ENCODE measurements around the gene HOXD11. TPM values are rescaled to one million over a fixed set of nuclear protein-coding genes. Genes with fewer than 3 reads are reported as not detected.
A peak's percentile ranks its signal among the peaks of the same experiment; 100 is the strongest.

Gene HOXD11
- total RNA-seq (not detected), polyA plus RNA-seq (not detected)
- long read RNA-seq, donor 1, result 0 reads
- long read RNA-seq, donor 2, result 0 reads
- long read RNA-seq, donor 3, result 0 reads
- long read RNA-seq, donor 4, result 0 reads
- long read RNA-seq, donor 5, partial matches to known transcripts, result 0 of 1 reads
- long read RNA-seq, donor 5, other reads (novel, unspliced or antisense), result 0 of 1 reads
- long read RNA-seq, donor 6, result 0 reads
- long read RNA-seq, donor 7, partial matches to known transcripts, result 0 of 1 reads
- long read RNA-seq, donor 7, other reads (novel, unspliced or antisense), result 0 of 1 reads
- long read RNA-seq, donor 8, result 0 reads
- long read RNA-seq, donor 9, result 0 reads
- long read RNA-seq, donor 10, result 0 reads

DNA sequence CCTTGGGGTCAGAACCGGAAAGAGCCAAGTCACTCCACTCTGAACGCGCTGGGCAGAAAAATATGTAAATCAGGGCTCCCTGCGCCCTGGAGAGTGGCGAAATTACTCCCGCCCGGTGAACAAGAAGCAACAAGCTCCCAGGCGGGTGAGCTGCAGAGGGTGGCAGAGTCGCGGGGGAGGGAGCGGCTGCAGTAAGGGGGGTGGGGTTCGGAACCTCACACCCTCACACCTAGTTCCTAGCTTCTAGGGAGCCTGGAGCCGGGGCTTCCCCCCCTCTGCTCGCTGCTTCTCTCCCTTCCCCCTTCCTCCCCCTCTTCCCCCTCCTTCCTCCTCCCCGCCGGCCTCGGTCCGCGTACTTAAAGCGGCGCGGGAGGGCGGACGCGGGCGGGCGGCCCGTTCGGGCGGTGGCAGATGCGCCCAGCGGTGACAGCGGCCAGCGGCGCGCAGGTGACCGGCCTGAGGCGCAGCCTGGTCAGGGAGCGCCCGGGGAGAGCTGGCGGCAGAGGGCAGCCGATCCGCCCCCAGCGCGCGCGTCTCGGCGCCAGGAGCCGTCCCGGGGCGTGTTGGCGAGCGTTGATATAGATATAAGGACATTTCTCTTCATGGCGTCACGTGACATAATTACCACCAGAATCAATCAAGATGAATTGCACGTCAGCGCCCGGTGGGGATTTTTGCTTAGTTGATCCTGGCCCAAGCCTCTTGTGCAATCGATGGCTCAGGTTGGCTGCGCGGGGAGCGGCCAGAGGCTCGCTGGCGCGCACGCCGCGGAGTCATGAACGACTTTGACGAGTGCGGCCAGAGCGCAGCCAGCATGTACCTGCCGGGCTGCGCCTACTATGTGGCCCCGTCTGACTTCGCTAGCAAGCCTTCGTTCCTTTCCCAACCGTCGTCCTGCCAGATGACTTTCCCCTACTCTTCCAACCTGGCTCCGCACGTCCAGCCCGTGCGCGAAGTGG lies at the start of gene HOXD11:
HOXD11 (plus strand) TSS at position 700 of the 959 bp plus-strand sequence; CDS start at position 776, 76 bp downstream.
- Histone ChIP-seq H3K36me3 (no peaks in the 10 kb centered on the region), H3K9me3 (peaks cover 0 to 25% (median 0%) of the 10 kb centered on the region in 4 donors), H3K4me1 (peaks cover 30 to 57% (median 43%) of the 10 kb centered on the region in 4 donors), H3K27me3 (peaks cover 58 to 100% (median 99%) of the 10 kb centered on the region in 3 donors), H3K4me3 (peak within 1 kb of the TSS; percentile 17 to 40 (median 28)), H3K27ac (no peak within 1 kb of the TSS)
- WGBS, 5 donors, result 4 to 8% (median 6%) methylated on average over 55 to 85 of the region's 85 CpGs
- DNase-seq, result no peak
- TF ChIP-seq, protein P1, sequence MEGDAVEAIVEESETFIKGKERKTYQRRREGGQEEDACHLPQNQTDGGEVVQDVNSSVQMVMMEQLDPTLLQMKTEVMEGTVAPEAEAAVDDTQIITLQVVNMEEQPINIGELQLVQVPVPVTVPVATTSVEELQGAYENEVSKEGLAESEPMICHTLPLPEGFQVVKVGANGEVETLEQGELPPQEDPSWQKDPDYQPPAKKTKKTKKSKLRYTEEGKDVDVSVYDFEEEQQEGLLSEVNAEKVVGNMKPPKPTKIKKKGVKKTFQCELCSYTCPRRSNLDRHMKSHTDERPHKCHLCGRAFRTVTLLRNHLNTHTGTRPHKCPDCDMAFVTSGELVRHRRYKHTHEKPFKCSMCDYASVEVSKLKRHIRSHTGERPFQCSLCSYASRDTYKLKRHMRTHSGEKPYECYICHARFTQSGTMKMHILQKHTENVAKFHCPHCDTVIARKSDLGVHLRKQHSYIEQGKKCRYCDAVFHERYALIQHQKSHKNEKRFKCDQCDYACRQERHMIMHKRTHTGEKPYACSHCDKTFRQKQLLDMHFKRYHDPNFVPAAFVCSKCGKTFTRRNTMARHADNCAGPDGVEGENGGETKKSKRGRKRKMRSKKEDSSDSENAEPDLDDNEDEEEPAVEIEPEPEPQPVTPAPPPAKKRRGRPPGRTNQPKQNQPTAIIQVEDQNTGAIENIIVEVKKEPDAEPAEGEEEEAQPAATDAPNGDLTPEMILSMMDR (IDR thresholded peaks at IDR 0.05), result no peak
- TF ChIP-seq POLR2AphosphoS5 (IDR thresholded peaks at IDR 0.05) (no peak), POLR2A (IDR thresholded peaks at IDR 0.05) (no peak), EP300 (IDR thresholded peaks at IDR 0.05) (no peak)
- intact Hi-C loops (cut with DNase I; ENCODE audit: low total_unique reads), result no loop called here

DNA sequence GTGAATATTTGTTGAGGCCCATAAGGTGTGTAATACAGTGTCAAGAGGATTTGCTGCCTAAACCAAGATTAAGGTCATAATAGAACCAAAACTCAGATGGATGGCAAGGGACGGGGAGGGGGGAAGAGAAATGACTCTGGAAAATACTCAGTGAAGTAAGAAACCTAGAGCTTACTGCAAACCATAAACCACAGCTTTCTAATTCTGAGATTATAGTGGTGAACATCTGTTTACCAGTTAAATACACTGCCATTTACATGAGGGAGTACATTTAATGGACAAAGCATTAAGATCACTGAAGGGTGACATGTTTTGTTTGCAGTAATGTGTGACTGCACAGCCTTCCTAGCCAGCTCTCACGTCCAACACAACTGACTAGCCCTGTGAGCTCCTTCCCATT lies 43.1 kb upstream of the HOXD11 start:
- Histone ChIP-seq H3K4me3 (no peak overlapping the region), H3K36me3 (no peaks in the 10 kb centered on the region), H3K4me1 (peaks cover 16 to 25% (median 20%) of the 10 kb centered on the region in 4 donors), H3K9me3 (no peaks in the 10 kb centered on the region), H3K27ac (no peak overlapping the region), H3K27me3 (peaks cover 19 to 90% (median 50%) of the 10 kb centered on the region in 3 donors)
- no peak for TF ChIP-seq EP300 (IDR thresholded peaks at IDR 0.05)
- TF ChIP-seq, protein P1 (IDR thresholded peaks at IDR 0.05), result no peak
- no peak for TF ChIP-seq POLR2A (IDR thresholded peaks at IDR 0.05)
- TF ChIP-seq POLR2AphosphoS5 (IDR thresholded peaks at IDR 0.05), result no peak
- WGBS, 5 donors, result 24 to 29% (median 28%) methylated on average over 2 of the region's 2 CpGs
- no peak for DNase-seq
- intact Hi-C loops (cut with DNase I; ENCODE audit: low total_unique reads), result no loop called here

DNA sequence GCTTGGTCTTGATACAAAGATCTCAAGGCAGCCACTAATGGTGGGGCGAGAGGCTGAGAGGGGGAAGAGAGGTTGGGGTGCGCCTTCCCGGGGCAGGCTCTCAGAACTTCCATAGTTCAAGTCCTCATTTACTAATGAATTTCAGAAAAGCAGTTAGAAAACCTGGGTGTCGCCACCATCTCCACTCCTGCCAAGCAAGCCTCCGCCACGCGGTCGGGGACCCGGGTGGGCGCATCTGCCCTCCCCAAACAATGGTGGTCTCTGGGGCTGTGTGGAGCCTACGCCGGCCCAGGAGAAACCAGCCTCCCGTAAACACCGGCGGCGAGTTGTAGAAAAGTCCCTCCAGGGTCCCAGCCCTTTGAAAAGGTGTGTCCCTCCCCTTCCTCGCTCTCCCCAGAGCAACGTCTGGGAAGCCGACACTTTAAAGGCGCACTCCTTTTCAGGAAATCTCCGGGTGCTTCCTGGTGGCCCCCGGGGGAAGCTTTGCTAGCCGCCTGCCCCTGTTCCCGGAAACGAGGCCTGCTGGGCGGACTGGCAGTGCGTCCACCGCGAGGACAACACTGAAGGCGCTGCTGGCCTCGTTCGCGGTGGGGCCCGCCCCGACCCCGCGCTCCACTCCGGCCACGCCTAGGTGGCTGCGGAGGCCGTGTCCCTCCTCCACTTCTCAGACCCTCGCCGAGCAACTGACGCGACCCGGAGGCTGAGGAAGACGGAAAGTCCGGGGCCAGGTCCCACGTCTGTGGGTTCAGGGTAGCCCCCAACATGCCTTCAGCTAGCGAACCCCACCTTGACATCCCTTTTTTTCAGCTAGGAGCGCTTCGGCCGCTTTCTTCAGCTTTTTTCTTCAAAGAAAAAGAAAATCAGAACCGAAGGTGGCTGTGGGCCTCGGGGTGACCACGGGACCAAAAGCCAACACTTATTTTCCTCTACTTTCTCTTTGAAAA lies 40.2 kb upstream of the HOXD11 start:
- intact Hi-C loops (cut with DNase I; ENCODE audit: low total_unique reads), result no loop called here
- H3K36me3 ChIP-seq, result no peaks in the 10 kb centered on the region
- peaks cover 16 to 35% (median 25%) of the 10 kb centered on the region in 4 donors for H3K4me1 ChIP-seq
- no peak overlapping the region for H3K27ac ChIP-seq
- peaks cover 0 to under 1% (median 0%) of the 10 kb centered on the region in 4 donors for H3K9me3 ChIP-seq
- H3K27me3 ChIP-seq, result peaks cover 34 to 95% (median 73%) of the 10 kb centered on the region in 3 donors
- H3K4me3 ChIP-seq, result peak overlapping the region; percentile 16 to 50 (median 33)
- no peak for TF ChIP-seq POLR2A (IDR thresholded peaks at IDR 0.05)
- TF ChIP-seq POLR2AphosphoS5 (IDR thresholded peaks at IDR 0.05), result no peak
- no peak for TF ChIP-seq EP300 (IDR thresholded peaks at IDR 0.05)
- WGBS, 5 donors, result 7 to 17% (median 10%) methylated on average over 31 to 56 of the region's 56 CpGs
- peak in 1 of 2 donors; percentile 38 for DNase-seq

All from stomach (tissue), 19 donors.